HCT116 (cell line): ENCODE data around the gene PRKN.

Experiments used
- CEBPB ChIP-seq: IDR thresholded peaks from 2 replicates; pipeline ENCODE4 v1.6.1; 2012; ENCODE audit warnings: low read depth
- ELF1 ChIP-seq: IDR thresholded peaks from 2 replicates; pipeline ENCODE4 v1.6.1; 2012; ENCODE audit warnings: low read depth, borderline replicate concordance
- EZH2 ChIP-seq: fragments of 200-600 bp; sonication (generic); IDR thresholded peaks from 2 replicates; pipeline ENCODE4 v1.6.1; 2017; ENCODE audit warnings: antibody characterized with exemption, mixed run types
- POLR2A ChIP-seq: IDR thresholded peaks from 2 replicates; pipeline ENCODE4 v1.7.0; 2011; ENCODE audit warnings: borderline replicate concordance; ENCODE audit not compliant: insufficient read depth, insufficient read length; ENCODE audit errors: extremely low read depth
- POLR2AphosphoS5 ChIP-seq: IDR thresholded peaks from 2 replicates; pipeline ENCODE4 v1.6.1; 2011; ENCODE audit warnings: mild to moderate bottlenecking, low read depth, low read length, moderate library complexity
- SP1 ChIP-seq: IDR thresholded peaks from 2 replicates; pipeline ENCODE4 v1.6.1; 2012; ENCODE audit warnings: low read depth
- SRF ChIP-seq: IDR thresholded peaks from 2 replicates; pipeline ENCODE4 v1.6.1; 2012; ENCODE audit warnings: low read depth
- YY1 ChIP-seq: IDR thresholded peaks from 2 replicates; pipeline ENCODE4 v1.6.1; 2011; ENCODE audit warnings: low read length, low read depth, moderate library complexity, mild to moderate bottlenecking; ENCODE audit not compliant: insufficient replicate concordance; ENCODE audit errors: extremely low read depth
- TF ChIP-seq, protein P1 (sequence below): IDR thresholded peaks from 2 replicates; pipeline ENCODE4 v1.6.1; 2012; ENCODE audit warnings: low read depth
- TF ChIP-seq, protein P2 (sequence below): IDR thresholded peaks from 2 replicates; pipeline ENCODE4 v1.6.1; 2012
- TF ChIP-seq, protein P3 (sequence below), 3 experiments: fragments of 200-600 bp in 1 of 3; sonication (generic) in 1 of 3; IDR thresholded peaks in 2 of 3; conservative IDR thresholded peaks in 1 of 3; 2 replicates each; pipeline ENCODE4 v1.5.1; 2012 to 2017; ENCODE audit warnings: low read depth in 2 of 3, low read length in 2 of 3, antibody characterized with exemption in 1 of 3, borderline replicate concordance in 1 of 3, control low read depth in 1 of 3, mild to moderate bottlenecking in 1 of 3, mixed read lengths in 1 of 3, mixed run types in 1 of 3, moderate library complexity in 1 of 3; ENCODE audit not compliant: insufficient read depth in 1 of 3
- TF ChIP-seq, protein P4 (sequence below): IDR thresholded peaks from 2 replicates; pipeline ENCODE4 v1.6.1; 2011; ENCODE audit warnings: mild to moderate bottlenecking, low read length, moderate library complexity; ENCODE audit not compliant: insufficient replicate concordance; ENCODE audit errors: extremely low read depth

DNA sequence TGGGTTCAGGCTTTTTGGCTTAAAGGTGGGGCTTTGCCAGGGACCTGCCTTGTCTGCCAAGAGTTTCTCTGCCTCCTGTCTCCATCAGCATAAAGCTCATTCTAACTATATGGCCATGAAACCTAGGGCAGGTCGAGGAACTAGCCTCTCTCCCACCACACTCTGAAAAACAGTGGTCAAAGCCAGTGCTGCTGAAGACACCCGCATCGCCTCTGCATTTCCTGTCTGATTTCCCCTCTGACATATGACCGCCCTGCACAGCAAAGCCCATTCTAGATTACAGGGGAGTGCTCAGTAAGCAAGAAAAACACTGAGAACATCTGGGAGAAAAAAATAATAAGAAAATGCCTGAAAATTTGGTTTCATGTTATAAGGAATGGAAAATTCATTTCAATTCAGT is 573.6 kb downstream of the PRKN start:
- TF ChIP-seq, protein P1, sequence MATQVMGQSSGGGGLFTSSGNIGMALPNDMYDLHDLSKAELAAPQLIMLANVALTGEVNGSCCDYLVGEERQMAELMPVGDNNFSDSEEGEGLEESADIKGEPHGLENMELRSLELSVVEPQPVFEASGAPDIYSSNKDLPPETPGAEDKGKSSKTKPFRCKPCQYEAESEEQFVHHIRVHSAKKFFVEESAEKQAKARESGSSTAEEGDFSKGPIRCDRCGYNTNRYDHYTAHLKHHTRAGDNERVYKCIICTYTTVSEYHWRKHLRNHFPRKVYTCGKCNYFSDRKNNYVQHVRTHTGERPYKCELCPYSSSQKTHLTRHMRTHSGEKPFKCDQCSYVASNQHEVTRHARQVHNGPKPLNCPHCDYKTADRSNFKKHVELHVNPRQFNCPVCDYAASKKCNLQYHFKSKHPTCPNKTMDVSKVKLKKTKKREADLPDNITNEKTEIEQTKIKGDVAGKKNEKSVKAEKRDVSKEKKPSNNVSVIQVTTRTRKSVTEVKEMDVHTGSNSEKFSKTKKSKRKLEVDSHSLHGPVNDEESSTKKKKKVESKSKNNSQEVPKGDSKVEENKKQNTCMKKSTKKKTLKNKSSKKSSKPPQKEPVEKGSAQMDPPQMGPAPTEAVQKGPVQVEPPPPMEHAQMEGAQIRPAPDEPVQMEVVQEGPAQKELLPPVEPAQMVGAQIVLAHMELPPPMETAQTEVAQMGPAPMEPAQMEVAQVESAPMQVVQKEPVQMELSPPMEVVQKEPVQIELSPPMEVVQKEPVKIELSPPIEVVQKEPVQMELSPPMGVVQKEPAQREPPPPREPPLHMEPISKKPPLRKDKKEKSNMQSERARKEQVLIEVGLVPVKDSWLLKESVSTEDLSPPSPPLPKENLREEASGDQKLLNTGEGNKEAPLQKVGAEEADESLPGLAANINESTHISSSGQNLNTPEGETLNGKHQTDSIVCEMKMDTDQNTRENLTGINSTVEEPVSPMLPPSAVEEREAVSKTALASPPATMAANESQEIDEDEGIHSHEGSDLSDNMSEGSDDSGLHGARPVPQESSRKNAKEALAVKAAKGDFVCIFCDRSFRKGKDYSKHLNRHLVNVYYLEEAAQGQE: no peak
- no peak for TF ChIP-seq EZH2
- no peak for TF ChIP-seq POLR2A
- no peak for TF ChIP-seq ELF1
- TF ChIP-seq CEBPB: no peak
- TF ChIP-seq YY1: no peak
- TF ChIP-seq SP1: no peak
- no peak for TF ChIP-seq SRF
- TF ChIP-seq, protein P2, sequence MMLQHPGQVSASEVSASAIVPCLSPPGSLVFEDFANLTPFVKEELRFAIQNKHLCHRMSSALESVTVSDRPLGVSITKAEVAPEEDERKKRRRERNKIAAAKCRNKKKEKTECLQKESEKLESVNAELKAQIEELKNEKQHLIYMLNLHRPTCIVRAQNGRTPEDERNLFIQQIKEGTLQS: no peak
- TF ChIP-seq, protein P3, sequence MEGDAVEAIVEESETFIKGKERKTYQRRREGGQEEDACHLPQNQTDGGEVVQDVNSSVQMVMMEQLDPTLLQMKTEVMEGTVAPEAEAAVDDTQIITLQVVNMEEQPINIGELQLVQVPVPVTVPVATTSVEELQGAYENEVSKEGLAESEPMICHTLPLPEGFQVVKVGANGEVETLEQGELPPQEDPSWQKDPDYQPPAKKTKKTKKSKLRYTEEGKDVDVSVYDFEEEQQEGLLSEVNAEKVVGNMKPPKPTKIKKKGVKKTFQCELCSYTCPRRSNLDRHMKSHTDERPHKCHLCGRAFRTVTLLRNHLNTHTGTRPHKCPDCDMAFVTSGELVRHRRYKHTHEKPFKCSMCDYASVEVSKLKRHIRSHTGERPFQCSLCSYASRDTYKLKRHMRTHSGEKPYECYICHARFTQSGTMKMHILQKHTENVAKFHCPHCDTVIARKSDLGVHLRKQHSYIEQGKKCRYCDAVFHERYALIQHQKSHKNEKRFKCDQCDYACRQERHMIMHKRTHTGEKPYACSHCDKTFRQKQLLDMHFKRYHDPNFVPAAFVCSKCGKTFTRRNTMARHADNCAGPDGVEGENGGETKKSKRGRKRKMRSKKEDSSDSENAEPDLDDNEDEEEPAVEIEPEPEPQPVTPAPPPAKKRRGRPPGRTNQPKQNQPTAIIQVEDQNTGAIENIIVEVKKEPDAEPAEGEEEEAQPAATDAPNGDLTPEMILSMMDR (IDR thresholded peaks at IDR 0.05 in 2 of 3, conservative IDR thresholded peaks at IDR 0.05 in 1 of 3; ENCODE audit: borderline replicate concordance in 1 of 3, insufficient read depth in 1 of 3, low read depth in 2 of 3, low read length in 2 of 3): no peak
- no peak for TF ChIP-seq POLR2AphosphoS5
- TF ChIP-seq, protein P4, sequence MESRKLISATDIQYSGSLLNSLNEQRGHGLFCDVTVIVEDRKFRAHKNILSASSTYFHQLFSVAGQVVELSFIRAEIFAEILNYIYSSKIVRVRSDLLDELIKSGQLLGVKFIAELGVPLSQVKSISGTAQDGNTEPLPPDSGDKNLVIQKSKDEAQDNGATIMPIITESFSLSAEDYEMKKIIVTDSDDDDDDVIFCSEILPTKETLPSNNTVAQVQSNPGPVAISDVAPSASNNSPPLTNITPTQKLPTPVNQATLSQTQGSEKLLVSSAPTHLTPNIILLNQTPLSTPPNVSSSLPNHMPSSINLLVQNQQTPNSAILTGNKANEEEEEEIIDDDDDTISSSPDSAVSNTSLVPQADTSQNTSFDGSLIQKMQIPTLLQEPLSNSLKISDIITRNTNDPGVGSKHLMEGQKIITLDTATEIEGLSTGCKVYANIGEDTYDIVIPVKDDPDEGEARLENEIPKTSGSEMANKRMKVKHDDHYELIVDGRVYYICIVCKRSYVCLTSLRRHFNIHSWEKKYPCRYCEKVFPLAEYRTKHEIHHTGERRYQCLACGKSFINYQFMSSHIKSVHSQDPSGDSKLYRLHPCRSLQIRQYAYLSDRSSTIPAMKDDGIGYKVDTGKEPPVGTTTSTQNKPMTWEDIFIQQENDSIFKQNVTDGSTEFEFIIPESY: no peak
